GM06990 (cell line): ENCODE results near the gene PPL.

Experiments
- DNase-seq: peaks from one replicate; pipeline ENCODE4 v3.0.0-alpha.2; 2011; ENCODE audit not compliant: insufficient read length; ENCODE audit errors: extremely low read depth
- H3K27me3 ChIP-seq: replicated peaks from 2 replicates; pipeline ENCODE4 v1.6.0; 2011; ENCODE audit warnings: low read length; ENCODE audit not compliant: control insufficient read depth, insufficient read depth
- H3K36me3 ChIP-seq: 2 replicates; pipeline ENCODE4 v1.5.1; 2011; ENCODE audit warnings: low read length; ENCODE audit not compliant: control insufficient read depth, insufficient read depth
- H3K4me3 ChIP-seq: replicated peaks from 2 replicates; pipeline ENCODE4 v1.5.1; 2011; ENCODE audit warnings: low read depth, mild to moderate bottlenecking, control low read depth, low read length
- TF ChIP-seq, protein P1 (sequence below): IDR thresholded peaks from 2 replicates; pipeline ENCODE4 v1.5.1; 2011; ENCODE audit warnings: low read length, control low read depth, mild to moderate bottlenecking, inconsistent platforms; ENCODE audit not compliant: insufficient read depth, poor library complexity, severe bottlenecking

PPL gene

GRCh38 chr16:4893103-4893862 lies 43.7 kb downstream of the PPL start:
- Histone ChIP-seq H3K27me3 (no peaks in the 10 kb centered on the region), H3K36me3 (no peaks in the 10 kb centered on the region; the same call in 1 of the 2 replicates), H3K4me3 (no peak overlapping the region)
- DNase-seq = no peak
- TF ChIP-seq, protein P1, sequence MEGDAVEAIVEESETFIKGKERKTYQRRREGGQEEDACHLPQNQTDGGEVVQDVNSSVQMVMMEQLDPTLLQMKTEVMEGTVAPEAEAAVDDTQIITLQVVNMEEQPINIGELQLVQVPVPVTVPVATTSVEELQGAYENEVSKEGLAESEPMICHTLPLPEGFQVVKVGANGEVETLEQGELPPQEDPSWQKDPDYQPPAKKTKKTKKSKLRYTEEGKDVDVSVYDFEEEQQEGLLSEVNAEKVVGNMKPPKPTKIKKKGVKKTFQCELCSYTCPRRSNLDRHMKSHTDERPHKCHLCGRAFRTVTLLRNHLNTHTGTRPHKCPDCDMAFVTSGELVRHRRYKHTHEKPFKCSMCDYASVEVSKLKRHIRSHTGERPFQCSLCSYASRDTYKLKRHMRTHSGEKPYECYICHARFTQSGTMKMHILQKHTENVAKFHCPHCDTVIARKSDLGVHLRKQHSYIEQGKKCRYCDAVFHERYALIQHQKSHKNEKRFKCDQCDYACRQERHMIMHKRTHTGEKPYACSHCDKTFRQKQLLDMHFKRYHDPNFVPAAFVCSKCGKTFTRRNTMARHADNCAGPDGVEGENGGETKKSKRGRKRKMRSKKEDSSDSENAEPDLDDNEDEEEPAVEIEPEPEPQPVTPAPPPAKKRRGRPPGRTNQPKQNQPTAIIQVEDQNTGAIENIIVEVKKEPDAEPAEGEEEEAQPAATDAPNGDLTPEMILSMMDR = no peak

DNA sequence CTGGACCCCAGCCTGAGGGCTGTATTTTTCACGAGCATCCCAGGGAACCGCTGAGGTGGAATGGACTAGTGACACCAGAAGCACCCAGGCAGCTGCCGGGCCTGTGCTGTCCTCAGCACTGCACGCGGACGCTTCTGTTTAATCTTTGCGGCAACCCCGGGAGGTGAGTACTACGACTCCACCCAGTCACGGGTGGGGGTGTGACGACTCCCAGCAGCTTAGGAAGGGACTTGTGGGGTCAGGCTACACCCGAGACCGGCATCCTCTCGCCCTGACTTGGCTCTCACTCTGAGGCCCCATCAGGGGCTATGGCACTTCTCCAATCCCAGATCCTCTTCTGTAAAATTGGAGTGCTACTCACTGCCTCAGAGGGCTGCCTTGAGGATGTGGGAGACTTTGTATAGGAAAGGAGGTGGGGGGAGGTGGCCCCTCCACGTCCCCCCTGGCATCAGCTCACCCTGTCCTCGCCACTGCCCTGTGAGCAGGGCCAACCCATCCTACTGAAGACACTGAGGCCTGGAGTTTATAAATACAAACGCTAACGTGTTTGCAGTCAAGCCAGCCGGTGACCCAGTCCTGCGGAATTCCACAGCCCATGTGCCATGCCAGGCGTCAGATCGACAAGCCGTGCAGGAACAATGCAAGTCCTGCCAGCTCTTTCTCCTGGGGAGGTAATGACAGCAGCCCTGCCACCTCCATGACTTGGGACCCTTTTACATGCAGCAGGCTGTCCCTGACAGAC lies 44.4 kb downstream of the PPL start:
- Histone ChIP-seq H3K4me3 (no peak overlapping the region), H3K27me3 (no peaks in the 10 kb centered on the region), H3K36me3 (peaks cover 2% of the 10 kb centered on the region)
- TF ChIP-seq, protein P1 = no peak
- DNase-seq = no peak

DNA sequence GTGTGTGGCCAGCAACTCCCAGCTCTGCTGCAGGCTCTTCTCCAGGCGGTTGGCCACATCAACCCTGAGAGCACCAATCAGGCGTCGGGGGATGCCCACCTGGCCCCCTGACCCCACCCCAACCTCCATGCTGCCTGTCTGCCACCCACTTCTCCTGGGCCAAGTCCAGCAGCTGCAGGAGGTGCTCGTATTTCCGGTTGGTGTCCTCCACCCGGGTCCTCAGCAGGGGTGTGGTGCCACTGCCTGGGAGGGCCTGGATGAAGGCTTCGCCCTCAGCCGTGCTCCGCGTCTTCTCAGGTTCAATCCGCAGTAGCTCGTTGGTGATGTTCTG lies 45.1 kb downstream of the PPL start:
- no peak for DNase-seq
- no peak overlapping the region for H3K4me3 ChIP-seq
- TF ChIP-seq, protein P1 = no peak
- H3K27me3 ChIP-seq = no peaks in the 10 kb centered on the region
- H3K36me3 ChIP-seq = peaks cover 4% of the 10 kb centered on the region

DNA sequence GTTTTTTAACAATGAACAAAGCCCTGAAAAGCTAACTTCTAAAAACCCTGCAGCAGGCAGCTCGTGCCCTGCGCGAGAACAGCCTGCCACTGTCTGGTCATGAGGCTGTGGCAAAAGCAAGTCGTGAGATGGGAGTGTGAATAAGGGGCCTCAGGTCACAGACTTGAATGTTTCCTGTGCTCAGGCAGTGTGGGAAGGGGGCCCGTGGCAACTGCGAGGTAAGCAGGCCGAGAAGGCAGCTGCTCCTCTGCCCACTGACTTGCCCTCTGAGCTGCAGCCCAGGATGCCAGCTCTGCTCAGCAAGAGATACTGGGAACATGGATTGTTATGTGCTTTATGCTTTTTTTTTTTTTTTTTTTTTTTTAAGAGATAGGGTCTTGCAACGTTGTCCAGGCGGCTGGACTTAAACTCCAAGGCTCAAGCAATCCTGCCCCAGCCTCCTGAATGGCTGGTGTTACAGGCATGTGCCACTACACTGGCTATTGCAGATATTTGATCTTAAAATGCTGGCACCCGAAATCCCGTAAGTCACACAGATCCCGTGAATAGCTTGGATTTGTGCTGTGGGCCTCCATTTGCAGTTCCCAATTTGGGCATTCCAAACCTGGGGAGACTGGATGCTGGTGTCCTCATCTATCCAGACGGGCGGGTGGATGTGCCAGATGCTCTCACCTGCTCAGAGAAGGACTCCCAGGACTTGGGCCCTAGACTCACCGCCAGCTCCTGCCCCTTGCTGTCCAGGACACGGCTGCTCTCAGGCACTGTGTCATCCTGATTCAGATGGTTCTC lies 45.7 kb downstream of the PPL start:
- Histone ChIP-seq H3K27me3 (no peaks in the 10 kb centered on the region), H3K4me3 (no peak overlapping the region), H3K36me3 (peaks cover 4% of the 10 kb centered on the region)
- no peak for DNase-seq
- TF ChIP-seq, protein P1 = no peak

- Histone ChIP-seq H3K36me3 (peaks cover 4% of the 10 kb centered on the region), H3K27me3 (no peaks in the 10 kb centered on the region), H3K4me3 (no peak overlapping the region)
- TF ChIP-seq, protein P1 = no peak
- no peak for DNase-seq
These were observed 46.3 kb downstream of the PPL start for GRCh38 chr16:4890686-4891085.
